HG03039 (cell line): ENCODE data around the gene FKBP4.

Experiments
- ATAC-seq: cut with Tn5 transposase; IDR thresholded peaks from one replicate; pipeline ENCODE4 v1.9.1; 2021; ENCODE audit warnings: mild to moderate bottlenecking, moderate library complexity; ENCODE audit not compliant: unreplicated experiment

FKBP4 gene

GRCh38 chr12:2776129-2776806, 18.5 kb upstream of the FKBP4 start:
- ATAC-seq: no peak

- no peak for ATAC-seq
Measured at GRCh38 chr12:2779281-2779680, 15.5 kb upstream of the FKBP4 start.

- no peak for ATAC-seq
Measured at GRCh38 chr12:2783936-2784600, 10.7 kb upstream of the FKBP4 start.

DNA sequence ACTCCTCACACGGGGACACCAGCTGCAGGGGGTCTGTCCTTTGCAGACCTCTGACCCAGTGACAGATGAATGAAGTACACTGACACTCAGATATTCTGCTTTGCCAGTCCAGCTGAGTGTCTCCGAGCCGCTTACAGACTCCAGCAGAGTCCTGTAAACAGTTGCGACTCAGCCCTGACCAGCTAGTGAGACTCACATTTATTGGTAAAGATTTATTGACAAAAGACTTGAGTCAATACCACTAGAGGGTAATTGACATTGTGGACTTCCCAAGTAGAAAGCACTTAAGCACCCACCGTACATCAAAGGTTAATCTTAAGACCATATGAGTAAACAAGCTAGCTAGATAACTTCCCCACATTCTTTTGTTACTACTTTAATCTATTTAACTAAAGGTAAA, 9.8 kb upstream of the FKBP4 start:
- ATAC-seq: no peak

GRCh38 chr12:2791089-2791488, 3.7 kb upstream of the FKBP4 start:
- ATAC-seq: no peak

DNA sequence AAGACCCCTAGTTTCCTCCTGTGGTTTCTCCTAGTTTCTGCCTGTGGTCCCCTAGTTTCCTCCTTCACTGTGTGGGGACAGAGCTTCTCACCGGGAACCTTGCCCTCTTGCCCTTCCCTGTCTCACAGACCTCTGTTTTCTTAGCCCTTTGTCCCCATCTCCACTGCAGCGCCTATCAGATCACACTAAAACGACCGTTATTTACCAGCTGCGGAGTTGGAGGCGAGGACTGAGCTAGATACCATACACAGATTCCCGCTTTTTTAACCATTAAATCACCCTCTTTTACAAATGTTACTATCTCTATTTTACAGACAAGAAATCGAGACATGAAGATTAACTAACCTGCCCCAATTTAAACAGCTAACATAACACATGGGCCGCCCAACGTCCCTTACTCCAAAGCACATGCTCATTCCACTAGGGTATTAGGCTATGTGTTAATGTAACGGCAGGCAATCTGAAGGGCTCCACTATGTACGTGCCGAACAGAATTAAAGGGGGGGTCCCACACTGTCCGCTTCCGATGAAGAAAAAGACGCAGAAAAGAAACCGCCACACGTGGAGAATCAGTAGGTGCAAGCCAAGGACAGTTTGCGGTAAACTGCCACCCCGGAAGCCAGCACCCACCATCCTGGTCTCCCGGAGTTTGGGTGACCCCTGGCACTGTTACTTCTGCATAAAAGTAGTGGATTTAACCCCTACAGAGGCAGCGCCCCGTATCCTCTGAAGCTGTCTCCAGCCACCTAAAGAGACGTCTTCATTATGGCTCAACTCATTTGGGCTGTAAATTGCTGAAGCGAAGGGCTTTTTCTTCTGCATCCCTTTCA, 1.9 kb upstream of the FKBP4 start:
- ATAC-seq: no peak

DNA sequence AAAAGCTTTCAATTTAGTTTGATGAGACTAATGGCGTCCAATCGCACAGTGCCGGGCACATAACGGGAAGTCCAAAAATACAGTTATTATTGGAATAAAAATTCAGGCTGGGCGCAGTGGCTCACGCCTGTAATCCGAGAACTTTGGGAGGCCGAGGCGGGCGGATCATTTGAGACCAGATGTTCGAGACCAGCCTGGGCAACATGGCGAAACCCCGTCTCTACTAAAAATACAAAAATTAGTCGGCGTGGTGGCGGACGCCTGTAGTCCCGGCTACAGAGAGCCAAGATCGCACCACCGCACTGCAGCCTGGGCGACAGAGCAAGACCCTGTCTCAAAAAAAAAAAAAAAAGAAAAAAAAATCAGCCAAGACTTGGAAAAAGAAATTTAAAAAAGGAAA, 1.2 kb upstream of the FKBP4 start:
- no peak for ATAC-seq

DNA sequence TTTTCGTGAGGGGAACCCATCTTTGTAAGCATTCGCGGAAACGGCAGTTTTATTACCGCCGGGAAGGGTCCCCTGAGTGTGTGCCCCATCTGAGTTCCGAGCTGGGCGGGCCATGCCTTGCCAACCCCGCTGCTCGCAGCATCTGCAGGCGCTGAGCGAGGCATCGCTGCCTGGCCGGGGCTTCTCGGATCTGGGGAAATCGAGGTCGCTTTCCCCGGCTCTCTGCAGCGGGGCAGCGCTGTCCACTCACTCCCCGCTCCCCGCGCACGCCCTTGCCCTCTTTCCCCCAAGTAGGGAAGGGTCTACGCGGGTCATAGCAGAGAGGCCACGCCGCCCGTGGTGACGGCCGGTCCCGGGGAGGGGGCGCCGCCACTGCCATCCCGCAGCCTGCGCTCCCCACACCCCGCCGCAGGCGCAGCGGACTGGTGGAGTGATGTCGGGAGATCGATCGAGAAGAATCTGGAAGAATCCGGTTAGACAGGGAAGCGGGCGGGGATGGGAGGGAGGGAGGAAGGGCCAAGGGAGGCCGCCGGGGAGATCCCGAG, 507 bp upstream of the FKBP4 start:
- ATAC-seq: peak; percentile 6

DNA sequence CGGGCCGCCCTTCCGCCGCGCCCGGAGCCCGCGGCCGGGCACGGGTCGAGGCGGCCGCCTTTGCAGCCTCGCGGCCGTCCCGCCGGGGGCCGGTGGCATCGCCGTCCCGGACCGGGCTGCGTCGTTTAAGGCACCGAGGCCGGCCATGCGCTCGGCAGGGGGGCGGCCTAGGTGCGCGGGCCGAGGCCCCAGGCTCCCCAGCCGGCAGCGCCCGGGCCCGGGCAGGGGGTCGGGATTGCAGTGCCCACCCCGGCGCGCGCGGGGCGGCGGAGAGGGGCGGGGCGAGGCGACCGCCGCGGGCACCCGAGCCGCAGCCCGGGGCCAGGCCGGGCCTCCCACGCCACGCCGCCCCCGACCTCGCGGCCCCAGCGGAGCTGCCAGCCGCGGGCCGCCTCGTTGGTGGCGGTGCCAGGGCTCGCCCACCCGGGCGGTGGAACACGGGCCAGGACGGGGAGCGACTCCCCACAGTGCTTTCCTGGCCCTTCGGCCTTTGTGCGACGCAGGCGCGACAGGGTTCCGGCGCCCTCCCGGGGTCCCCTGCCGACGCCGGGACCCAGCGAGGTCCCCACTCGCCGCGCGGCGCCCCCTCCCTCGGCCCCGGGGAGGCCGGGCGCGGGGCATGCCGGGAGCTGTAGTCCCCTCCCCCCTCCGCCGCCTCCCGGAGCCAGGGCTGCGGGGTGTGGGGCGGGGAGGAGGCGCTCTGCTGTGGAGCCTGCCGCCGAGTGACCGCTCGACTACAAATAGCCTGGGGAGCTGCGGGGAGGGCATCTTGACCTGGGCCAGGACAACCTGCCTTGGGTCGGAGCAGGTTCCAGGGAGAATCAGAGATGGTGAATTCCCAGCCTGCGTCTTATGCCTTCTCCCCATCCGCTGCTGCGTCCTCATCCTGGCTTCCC, 769 bp downstream of the FKBP4 start:
- peak; percentile 63 for ATAC-seq

DNA sequence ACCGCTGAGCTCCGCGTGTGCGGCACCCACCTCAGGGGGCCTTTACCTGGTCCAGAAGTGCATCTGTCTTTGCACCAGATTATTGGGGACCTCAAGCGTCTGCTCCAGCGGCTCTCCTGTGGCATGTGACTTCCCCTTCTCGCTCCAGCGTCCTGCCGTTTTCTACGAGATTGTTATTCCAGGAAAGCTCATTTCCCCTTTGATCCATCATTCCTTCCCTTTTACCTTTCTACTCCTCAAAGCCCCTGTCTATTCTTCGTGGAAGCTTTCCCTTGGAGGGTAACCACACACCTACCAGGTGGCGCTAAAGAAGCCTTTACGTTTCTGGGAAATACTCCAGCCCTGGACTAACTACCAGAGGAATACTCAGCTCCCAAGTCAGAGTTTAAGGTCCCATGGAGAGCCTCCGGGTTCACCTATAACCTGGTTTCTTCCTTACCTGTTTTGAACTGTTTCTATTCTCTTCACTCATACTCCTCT, 1.5 kb downstream of the FKBP4 start:
- ATAC-seq: no peak

- no peak for ATAC-seq
Measured at GRCh38 chr12:2797721-2798418, 3.1 kb downstream of the FKBP4 start.

DNA sequence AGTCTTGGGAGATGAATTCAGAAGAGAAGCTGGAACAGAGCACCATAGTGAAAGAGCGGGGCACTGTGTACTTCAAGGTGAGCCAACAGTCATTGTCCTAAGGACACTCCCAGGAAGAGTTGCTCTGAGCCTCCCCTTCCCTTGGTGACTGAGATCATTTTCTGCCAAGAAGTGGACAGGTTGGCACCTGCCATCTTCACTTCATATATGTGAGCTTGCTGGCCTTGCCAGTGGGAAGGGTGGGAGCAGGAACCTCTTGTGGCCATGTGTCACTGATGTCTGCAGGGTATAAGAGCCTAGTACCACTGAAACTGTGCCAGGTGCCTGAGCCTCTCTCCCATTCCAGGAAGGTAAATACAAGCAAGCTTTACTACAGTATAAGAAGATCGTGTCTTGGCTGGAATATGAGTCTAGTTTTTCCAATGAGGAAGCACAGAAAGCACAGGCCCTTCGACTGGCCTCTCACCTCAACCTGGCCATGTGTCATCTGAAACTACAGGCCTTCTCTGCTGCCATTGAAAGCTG, 5.3 kb downstream of the FKBP4 start:
- no peak for ATAC-seq

- no peak for ATAC-seq
Measured at GRCh38 chr12:2801044-2801783, 6.4 kb downstream of the FKBP4 start.

DNA sequence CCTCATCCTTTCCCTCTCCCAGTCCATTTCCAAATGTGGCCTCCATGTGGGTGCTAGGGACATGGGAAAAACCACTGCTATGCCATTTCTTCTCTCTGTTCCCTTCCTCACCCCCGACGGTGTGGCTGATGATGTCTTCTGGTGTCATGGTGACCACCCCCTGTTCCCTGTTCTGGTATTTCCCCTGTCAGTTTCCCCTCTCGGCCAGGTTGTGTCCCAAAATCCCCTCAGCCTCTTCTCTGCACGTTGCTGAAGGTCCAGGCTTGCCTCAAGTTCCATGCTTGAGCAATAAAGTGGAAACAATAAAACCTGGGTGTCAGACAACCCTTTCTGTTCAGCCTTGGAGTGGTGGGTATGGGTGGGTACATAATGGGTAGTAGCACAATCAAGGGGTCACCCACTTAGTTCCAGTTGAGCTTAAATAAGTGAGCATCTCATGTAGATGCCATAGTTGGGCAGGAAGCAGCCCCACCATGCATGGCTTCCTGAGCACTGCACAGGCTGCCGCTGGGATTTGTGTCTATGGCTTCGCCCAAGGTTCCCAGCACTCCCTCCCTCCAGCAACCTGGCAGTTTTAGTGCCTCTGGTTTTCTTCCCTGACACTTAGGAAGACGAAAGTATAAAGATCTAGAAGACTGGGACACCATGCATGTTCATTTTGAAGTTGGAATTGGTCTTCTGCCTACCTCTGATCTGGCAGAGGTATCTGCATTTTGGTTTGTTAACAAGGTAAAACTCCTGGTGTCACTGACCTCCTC, 9.0 kb downstream of the FKBP4 start:
- no peak for ATAC-seq

- no peak for ATAC-seq
Measured at GRCh38 chr12:2804393-2805142, 9.8 kb downstream of the FKBP4 start.

DNA sequence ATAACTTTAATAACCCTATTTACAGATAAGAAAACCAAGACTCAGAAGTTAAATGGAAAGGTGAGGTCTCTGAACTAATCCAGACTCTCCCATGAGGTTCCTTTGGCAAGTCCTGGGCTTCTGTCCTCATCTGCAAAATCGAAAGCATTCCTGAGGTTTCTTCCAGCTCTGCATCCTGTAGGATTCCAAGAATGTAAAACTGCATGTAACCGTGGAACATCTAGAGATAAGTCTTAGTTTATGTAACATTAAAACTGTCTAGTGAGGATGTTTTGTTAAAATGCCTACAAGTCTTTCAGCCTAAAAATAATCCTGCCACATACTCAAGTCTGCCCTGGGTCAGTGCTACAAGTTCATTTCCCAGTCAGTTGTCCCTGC, 10.4 kb downstream of the FKBP4 start:
- ATAC-seq: no peak

DNA sequence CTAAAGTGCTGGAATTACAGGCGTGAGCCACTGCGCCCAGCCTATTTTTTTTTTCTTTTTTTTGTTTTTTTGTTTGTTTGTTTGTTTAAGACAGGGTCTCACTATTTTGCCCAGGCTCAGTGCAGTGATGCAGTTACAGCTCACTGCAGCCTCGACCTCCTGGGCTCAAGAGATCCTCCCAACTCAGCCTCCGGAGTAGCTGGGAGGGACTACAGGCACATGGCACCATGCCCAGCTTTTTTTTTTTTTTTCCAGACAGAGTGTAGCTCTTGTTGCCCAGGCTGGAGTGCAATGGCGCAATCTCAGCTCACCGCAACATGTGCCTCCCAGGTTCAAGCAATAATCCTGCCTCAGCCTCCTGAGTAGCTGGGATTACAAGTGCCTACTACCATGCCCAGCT, 11.9 kb downstream of the FKBP4 start:
- no peak for ATAC-seq

DNA sequence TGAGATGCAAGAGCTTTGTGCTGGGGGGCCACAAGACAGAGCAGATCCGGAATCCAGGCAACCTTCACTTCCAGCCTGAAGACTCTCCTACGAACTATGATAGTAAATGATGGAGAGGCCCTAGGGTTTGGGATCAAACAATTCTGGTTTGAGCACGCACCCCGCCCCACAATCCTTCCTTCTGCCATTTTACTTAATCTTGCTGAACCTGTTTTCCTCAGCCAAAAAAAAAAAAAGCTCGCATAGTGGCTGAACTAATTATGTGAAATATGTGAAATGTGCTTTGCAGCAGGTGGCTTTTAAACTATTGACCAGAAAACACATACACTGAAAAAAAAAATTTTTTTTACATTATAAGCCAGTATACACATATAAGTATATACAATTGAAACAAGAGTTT, 17.0 kb downstream of the FKBP4 start:
- no peak for ATAC-seq
